HL-60 (cell line): ENCODE data around the gene EDNRA.

Source experiments
- DNase-seq, 2 experiments: peaks; one replicate each; pipeline ENCODE4 v3.0.0-alpha.2; 2010 to 2020; ENCODE audit warnings: low read depth in 1 of 2, low spot score in 1 of 2
- H3K27ac ChIP-seq: fragments of 250-450 bp; sonication (Bioruptor Pico); replicated peaks from 2 replicates; pipeline ENCODE4 v1.5.1; 2020; ENCODE audit warnings: mild to moderate bottlenecking, moderate library complexity
- H3K27me3 ChIP-seq: fragments of 250-450 bp; sonication (Bioruptor Pico); 2 replicates; pipeline ENCODE4 v1.5.1; 2021; ENCODE audit warnings: mild to moderate bottlenecking, moderate library complexity; ENCODE audit not compliant: insufficient read depth, poor library complexity, severe bottlenecking
- H3K4me3 ChIP-seq: replicated peaks from 2 replicates; pipeline ENCODE4 v1.5.1; 2011; ENCODE audit warnings: mild to moderate bottlenecking, control low read depth, low read length; ENCODE audit not compliant: insufficient read depth
- GABPA ChIP-seq: IDR thresholded peaks from 2 replicates; pipeline ENCODE4 v1.6.1; 2012; ENCODE audit warnings: low read depth
- POLR2AphosphoS5 ChIP-seq: IDR thresholded peaks from 2 replicates; pipeline ENCODE4 v1.6.1; 2012; ENCODE audit warnings: low read depth
- SPI1 ChIP-seq: IDR thresholded peaks from 2 replicates; pipeline ENCODE4 v1.6.1; 2012; ENCODE audit warnings: low read depth, mild to moderate bottlenecking, borderline replicate concordance
- TF ChIP-seq, protein P1 (sequence below): IDR thresholded peaks from one replicate; pipeline ENCODE4 v1.5.1; 2011; ENCODE audit warnings: low read length, control low read depth, inconsistent platforms; ENCODE audit not compliant: insufficient read depth
- TF ChIP-seq, protein P2 (sequence below): IDR thresholded peaks from 2 replicates; pipeline ENCODE4 v1.6.1; 2012; ENCODE audit warnings: low read depth; ENCODE audit not compliant: insufficient replicate concordance

Gene EDNRA

DNA sequence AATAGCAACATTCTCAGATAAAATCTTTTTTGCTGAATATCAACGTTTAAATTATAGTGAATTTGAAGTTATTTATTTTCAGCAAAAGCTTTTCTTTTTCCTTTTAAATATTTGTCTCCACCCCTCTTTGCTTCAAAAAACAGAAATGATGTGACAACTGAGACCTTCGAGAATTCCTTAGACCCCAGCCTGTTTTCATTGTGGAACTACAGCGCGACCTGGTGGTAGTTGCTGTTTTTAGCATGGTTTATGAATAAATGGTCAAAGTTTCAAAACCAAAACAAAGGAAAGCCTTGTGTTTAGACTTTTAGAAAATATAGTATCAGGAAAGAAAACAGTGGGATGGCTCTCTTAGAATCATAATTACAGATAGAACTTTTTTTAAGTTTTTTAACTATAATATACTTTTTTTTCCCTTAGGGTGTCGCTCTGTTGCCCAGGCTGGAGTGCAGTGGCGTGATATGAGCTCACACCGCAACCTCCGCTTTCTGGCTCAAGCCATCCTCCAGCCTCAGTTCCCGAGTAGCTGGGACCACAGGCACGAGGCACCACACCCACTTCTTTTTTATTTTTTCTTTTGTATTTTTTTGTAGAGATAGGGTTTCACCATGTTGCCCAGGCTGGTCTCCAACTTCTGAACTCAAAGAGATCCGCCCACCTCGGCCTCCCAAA is 109.5 kb downstream of the EDNRA start:
- Histone ChIP-seq H3K27ac (no peak overlapping the region), H3K4me3 (no peak overlapping the region), H3K27me3 (no peaks in the 10 kb centered on the region)
- TF ChIP-seq, protein P1, sequence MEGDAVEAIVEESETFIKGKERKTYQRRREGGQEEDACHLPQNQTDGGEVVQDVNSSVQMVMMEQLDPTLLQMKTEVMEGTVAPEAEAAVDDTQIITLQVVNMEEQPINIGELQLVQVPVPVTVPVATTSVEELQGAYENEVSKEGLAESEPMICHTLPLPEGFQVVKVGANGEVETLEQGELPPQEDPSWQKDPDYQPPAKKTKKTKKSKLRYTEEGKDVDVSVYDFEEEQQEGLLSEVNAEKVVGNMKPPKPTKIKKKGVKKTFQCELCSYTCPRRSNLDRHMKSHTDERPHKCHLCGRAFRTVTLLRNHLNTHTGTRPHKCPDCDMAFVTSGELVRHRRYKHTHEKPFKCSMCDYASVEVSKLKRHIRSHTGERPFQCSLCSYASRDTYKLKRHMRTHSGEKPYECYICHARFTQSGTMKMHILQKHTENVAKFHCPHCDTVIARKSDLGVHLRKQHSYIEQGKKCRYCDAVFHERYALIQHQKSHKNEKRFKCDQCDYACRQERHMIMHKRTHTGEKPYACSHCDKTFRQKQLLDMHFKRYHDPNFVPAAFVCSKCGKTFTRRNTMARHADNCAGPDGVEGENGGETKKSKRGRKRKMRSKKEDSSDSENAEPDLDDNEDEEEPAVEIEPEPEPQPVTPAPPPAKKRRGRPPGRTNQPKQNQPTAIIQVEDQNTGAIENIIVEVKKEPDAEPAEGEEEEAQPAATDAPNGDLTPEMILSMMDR: peak; percentile 52
- TF ChIP-seq SPI1: no peak
- DNase-seq: peak in 1 of 2 experiments; percentile 31

DNA sequence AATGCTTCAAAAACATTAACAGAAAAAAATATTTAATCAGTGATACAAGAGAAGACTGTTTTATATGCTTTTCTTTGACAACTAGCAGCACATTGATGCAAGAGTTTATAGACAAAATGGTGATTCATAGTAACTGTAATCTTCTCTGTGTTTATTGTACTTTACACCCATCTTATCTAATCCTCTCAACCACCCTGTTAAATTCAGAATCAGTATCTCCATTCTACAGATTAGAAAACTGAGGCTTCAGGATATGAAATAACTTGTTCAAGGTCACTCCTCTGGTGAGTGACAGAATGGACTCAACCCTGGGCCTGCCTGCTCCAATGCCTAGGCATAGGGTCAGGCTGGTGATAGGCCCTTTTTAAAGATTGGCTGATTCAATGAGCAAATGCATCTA is 110.2 kb downstream of the EDNRA start:
- no peak overlapping the region for H3K27ac ChIP-seq
- no peak overlapping the region for H3K4me3 ChIP-seq
- no peak for DNase-seq

DNA sequence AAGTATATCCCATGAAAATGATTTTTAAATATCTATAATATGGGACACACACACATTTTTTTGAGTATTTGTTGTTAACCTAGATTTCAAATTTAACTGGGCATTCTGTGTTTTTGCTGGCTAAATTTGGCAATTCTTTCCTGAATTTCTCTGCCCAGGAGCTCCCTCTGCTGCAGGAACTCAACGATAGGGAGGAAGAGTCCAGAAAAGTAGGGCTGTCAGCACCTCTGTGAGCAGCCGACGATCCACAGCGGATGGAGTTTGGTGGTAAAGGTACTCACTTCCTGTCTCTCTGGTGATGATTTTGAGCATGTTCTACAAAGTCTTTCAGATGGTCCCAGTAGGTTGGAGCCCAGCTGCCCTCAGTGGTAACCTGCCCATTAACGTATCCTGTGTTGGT is 113.2 kb downstream of the EDNRA start:
- H3K27ac ChIP-seq: no peak overlapping the region
- no peaks in the 10 kb centered on the region for H3K27me3 ChIP-seq
- TF ChIP-seq, protein P2, sequence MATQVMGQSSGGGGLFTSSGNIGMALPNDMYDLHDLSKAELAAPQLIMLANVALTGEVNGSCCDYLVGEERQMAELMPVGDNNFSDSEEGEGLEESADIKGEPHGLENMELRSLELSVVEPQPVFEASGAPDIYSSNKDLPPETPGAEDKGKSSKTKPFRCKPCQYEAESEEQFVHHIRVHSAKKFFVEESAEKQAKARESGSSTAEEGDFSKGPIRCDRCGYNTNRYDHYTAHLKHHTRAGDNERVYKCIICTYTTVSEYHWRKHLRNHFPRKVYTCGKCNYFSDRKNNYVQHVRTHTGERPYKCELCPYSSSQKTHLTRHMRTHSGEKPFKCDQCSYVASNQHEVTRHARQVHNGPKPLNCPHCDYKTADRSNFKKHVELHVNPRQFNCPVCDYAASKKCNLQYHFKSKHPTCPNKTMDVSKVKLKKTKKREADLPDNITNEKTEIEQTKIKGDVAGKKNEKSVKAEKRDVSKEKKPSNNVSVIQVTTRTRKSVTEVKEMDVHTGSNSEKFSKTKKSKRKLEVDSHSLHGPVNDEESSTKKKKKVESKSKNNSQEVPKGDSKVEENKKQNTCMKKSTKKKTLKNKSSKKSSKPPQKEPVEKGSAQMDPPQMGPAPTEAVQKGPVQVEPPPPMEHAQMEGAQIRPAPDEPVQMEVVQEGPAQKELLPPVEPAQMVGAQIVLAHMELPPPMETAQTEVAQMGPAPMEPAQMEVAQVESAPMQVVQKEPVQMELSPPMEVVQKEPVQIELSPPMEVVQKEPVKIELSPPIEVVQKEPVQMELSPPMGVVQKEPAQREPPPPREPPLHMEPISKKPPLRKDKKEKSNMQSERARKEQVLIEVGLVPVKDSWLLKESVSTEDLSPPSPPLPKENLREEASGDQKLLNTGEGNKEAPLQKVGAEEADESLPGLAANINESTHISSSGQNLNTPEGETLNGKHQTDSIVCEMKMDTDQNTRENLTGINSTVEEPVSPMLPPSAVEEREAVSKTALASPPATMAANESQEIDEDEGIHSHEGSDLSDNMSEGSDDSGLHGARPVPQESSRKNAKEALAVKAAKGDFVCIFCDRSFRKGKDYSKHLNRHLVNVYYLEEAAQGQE: no peak
- TF ChIP-seq POLR2AphosphoS5: no peak
- no peak for TF ChIP-seq GABPA
- TF ChIP-seq SPI1: no peak
- H3K4me3 ChIP-seq: no peak overlapping the region
- no peak for DNase-seq

More for the DNA sequence above, 110.2 kb downstream of the EDNRA start:
- no peak for TF ChIP-seq SPI1
- TF ChIP-seq GABPA: no peak
- TF ChIP-seq, protein P1: no peak
- no peak for TF ChIP-seq POLR2AphosphoS5
- TF ChIP-seq, protein P2: no peak
- no peaks in the 10 kb centered on the region for H3K27me3 ChIP-seq
